ENCODE measurements around the gene APOBEC4.

The APOBEC4 gene

GRCh38 chr1:183607322-183607980 is 45.7 kb downstream of the APOBEC4 start:
- no peak overlapping the region for H3K4me3 ChIP-seq (ENCODE audit: control insufficient read depth, low read depth, low read length)
- DNase-seq (ENCODE audit: low read depth): no peak
- no peak for TF ChIP-seq CTCF (conservative IDR thresholded peaks at IDR 0.05; ENCODE audit: control insufficient read depth, insufficient read depth, low read depth, low read length)

DNA sequence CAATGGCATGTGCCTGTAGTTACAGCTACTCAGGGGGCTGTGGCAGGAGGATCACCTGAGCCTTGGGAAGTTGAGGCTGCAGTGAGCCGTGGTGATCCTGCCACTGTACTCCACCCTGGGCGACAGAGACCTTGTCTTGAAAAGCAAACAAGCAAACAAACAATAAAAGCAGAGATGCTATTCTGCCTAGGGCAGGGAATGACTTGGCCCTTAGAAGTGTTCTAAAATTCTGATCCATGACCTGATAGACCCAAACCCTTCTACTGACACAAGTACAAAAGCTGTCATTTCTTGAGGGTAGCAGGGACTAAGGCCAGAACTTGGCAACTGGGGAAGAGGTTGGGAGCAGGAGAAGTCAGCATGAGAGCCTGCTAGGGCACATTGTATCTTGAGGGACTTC is 47.2 kb downstream of the APOBEC4 start:
- no peak for TF ChIP-seq CTCF (conservative IDR thresholded peaks at IDR 0.05; ENCODE audit: control insufficient read depth, insufficient read depth, low read depth, low read length)
- no peak overlapping the region for H3K4me3 ChIP-seq (ENCODE audit: control insufficient read depth, low read depth, low read length)
- no peak for DNase-seq (ENCODE audit: low read depth)

DNA sequence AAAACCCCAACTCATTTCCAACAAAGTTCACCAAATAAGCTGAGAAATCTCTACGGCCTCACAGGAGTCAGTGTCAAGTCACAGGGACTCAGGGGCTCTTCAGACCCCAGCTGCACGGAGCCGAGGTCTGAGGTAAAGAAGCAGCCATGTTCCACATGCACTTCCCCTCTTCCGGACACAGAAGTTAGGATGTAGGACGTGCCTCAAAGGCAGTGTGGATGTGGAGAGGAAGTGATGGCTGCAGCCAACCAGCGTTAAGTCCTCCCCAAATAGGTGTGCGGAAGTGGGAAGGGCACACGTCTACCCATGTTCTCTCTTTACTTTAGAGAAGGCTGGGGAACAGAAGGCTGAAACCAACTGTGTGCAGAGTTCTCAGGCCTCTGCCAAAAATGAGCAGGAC is 48.3 kb downstream of the APOBEC4 start:
- DNase-seq (ENCODE audit: low read depth): no peak
- TF ChIP-seq CTCF (conservative IDR thresholded peaks at IDR 0.05; ENCODE audit: control insufficient read depth, insufficient read depth, low read depth, low read length): no peak
- H3K4me3 ChIP-seq (ENCODE audit: control insufficient read depth, low read depth, low read length): no peak overlapping the region

- TF ChIP-seq CTCF (conservative IDR thresholded peaks at IDR 0.05; ENCODE audit: control insufficient read depth, insufficient read depth, low read depth, low read length): no peak
- peak; percentile 94 for DNase-seq (ENCODE audit: low read depth)
- H3K4me3 ChIP-seq (ENCODE audit: control insufficient read depth, low read depth, low read length): no peak overlapping the region
These were observed 48.9 kb downstream of the APOBEC4 start for GRCh38 chr1:183604038-183604808.

DNA sequence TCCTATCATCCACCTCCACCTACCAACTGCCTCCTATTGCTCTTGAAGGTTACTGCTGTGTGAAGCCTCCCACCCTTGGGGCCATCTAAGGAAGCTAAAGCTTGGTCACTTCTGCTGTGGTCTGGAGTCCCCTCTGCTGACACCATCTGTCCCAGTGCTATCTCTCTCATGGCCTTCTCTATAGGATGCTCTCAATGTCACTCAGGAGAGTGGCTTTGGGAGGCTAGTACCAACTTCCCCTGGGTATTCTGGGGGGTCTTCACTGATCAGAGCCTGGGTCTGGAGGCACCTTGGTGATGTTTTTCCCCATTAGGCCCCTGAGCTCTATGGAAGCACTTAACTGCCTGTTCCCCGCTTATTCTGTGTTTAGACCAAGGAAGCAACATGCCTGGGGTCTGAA is 50.6 kb downstream of the APOBEC4 start:
- H3K4me3 ChIP-seq (ENCODE audit: control insufficient read depth, low read depth, low read length): no peak overlapping the region
- DNase-seq (ENCODE audit: low read depth): no peak
- TF ChIP-seq CTCF (conservative IDR thresholded peaks at IDR 0.05; ENCODE audit: control insufficient read depth, insufficient read depth, low read depth, low read length): no peak

GRCh38 chr1:183600634-183601033 is 52.5 kb downstream of the APOBEC4 start:
- no peak for DNase-seq (ENCODE audit: low read depth)
- TF ChIP-seq CTCF (conservative IDR thresholded peaks at IDR 0.05; ENCODE audit: control insufficient read depth, insufficient read depth, low read depth, low read length): no peak
- H3K4me3 ChIP-seq (ENCODE audit: control insufficient read depth, low read depth, low read length): no peak overlapping the region

Measured in fibroblast of mammary gland (primary cell).